ENCODE results near the gene NFE2L1. TPM values are rescaled to one million over a fixed set of nuclear protein-coding genes. Genes with fewer than 3 reads are reported as not detected.

The NFE2L1 gene
- total RNA-seq, 4 donors from 2014 or later, result 622 to 1,180 (median 1,000) TPM

DNA sequence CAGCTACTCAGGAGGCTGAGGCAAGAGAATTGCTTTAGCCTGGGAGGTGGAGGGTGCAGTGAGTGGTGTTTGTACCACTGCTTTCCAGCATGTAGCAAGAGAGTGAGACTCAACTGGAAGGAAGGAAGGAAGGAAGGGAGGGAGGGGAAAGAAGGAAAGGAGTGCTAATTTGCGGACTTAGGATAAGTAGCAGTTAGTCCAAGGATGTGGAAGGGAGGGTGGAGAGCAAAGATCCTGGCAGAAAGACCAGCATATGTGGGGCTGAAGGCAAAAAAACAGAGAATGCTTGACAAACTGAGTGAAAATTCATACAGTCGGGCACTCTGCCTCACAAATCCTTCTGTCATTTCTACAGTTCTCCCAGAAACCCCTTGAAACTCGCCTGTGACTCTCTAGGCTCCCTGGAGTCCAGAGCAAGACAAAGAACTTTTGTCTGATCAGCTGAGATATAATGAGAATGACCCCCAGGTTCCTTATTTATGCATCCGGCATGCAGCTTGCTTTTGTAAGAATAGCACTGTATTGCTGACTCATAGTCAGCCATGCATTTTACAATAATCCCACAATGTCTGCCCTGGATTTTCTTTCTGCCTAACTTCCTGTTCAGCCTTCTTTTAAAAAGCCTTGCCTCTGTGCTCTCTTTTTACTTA lies 45.8 kb upstream of the NFE2L1 start:
- in situ Hi-C loops (cut with MboI; ENCODE audit: low sequenced_read_pairs in 4 of 4) (no loop called here), intact Hi-C loops (cut with DNase I; ENCODE audit: low total_unique reads) (no loop called here)
- ATAC-seq (peak; percentile 62 to 66), DNase-seq (no peak)
- Histone ChIP-seq H3K4me1 (peaks cover 0 to 8% of the 10 kb centered on the region in 2 donors), H3K27ac (peak overlapping the region in 1 of 4 donors; percentile 29), H3K27me3 (peaks cover 0 to 2% (median 0%) of the 10 kb centered on the region in 3 donors), H3K4me3 (no peak overlapping the region), H3K9me3 (no peaks in the 10 kb centered on the region), H3K36me3 (no peaks in the 10 kb centered on the region)
- TF ChIP-seq, protein P1, sequence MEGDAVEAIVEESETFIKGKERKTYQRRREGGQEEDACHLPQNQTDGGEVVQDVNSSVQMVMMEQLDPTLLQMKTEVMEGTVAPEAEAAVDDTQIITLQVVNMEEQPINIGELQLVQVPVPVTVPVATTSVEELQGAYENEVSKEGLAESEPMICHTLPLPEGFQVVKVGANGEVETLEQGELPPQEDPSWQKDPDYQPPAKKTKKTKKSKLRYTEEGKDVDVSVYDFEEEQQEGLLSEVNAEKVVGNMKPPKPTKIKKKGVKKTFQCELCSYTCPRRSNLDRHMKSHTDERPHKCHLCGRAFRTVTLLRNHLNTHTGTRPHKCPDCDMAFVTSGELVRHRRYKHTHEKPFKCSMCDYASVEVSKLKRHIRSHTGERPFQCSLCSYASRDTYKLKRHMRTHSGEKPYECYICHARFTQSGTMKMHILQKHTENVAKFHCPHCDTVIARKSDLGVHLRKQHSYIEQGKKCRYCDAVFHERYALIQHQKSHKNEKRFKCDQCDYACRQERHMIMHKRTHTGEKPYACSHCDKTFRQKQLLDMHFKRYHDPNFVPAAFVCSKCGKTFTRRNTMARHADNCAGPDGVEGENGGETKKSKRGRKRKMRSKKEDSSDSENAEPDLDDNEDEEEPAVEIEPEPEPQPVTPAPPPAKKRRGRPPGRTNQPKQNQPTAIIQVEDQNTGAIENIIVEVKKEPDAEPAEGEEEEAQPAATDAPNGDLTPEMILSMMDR (IDR thresholded peaks at IDR 0.05 in 4 of 5, conservative IDR thresholded peaks at IDR 0.05 in 1 of 5), result no peak
- TF ChIP-seq POLR2A (IDR thresholded peaks at IDR 0.05), result no peak

DNA sequence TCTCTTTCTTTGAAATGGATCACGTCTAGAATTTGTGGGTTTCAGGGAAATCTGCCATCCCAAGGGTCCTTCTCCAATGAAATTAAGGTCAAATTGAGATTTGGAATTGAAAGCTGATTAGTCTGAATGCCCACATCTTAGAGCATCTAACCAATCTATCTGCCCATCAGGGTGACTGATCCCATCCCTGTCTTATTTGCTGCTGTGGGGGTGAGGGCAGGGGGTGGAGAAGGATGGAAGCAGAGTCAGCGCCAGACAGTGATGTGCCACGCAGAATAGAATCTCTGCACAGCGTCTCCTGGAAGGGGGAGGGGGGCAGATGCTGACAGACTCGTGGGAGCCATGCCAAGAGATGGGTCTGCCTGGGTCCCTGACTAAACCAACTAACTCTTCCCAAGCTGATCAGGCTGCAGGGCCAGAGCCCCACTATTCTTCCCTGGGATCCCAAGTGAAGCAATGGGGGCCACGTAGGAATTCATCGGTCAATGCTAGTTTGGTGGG lies 45.2 kb upstream of the NFE2L1 start:
- Histone ChIP-seq H3K27ac (no peak overlapping the region), H3K4me3 (no peak overlapping the region), H3K36me3 (no peaks in the 10 kb centered on the region), H3K27me3 (peaks cover 0 to 2% (median 2%) of the 10 kb centered on the region in 3 donors), H3K9me3 (no peaks in the 10 kb centered on the region), H3K4me1 (peaks cover 0 to 8% of the 10 kb centered on the region in 2 donors)
- DNase-seq, result no peak
- no peak for TF ChIP-seq POLR2A (IDR thresholded peaks at IDR 0.05)
- TF ChIP-seq, protein P1 (IDR thresholded peaks at IDR 0.05 in 4 of 5, conservative IDR thresholded peaks at IDR 0.05 in 1 of 5), result no peak
- in situ Hi-C loops (cut with MboI; ENCODE audit: low sequenced_read_pairs in 4 of 4) (no loop called here), intact Hi-C loops (cut with DNase I; ENCODE audit: low total_unique reads) (no loop called here)
- no peak for ATAC-seq

DNA sequence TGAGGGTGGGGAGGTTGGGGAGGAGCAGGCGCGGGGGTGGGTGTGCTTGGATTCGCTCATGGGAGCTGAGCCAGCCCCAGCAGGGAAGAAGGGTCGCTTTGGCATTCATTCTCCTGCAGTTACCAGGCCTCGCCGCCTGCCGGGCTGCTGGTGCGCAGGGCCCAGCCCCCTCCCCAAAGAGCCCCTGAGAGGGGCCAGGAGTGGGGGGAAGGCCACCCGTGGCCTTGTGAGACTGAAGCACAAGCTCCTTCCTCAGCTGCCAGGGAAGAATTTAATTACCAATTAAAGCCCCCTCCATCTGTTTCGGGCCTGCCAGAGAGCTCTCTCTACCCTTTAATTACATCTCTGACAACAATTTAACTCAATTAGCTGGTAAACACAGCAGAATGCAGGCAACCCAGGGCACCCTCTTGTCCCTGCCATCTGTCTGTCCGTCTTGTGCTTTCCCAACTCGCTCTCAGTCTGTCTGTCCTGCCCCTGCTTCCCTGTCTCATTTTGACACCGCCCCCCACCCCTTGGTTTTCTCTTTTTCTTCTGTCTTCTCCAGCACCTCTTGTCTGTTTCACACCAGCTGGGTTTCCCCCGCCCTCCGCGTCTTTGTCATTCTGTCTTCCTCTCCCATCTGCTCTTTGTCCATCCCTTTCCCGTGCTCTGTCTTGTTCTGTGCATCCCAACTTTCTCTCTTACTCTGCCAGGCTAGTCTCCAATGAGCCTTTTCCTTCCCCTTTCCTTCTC lies 44.6 kb upstream of the NFE2L1 start:
- Histone ChIP-seq H3K4me3 (no peak overlapping the region), H3K4me1 (peaks cover 0 to 8% of the 10 kb centered on the region in 2 donors), H3K27ac (no peak overlapping the region), H3K27me3 (peaks cover 0 to 7% (median 0%) of the 10 kb centered on the region in 3 donors), H3K36me3 (no peaks in the 10 kb centered on the region), H3K9me3 (no peaks in the 10 kb centered on the region)
- in situ Hi-C loops (cut with MboI; ENCODE audit: low sequenced_read_pairs in 4 of 4) (no loop called here), intact Hi-C loops (cut with DNase I; ENCODE audit: low total_unique reads) (no loop called here)
- TF ChIP-seq POLR2A (IDR thresholded peaks at IDR 0.05), result no peak
- TF ChIP-seq, protein P1 (IDR thresholded peaks at IDR 0.05 in 4 of 5, conservative IDR thresholded peaks at IDR 0.05 in 1 of 5), result no peak
- ATAC-seq (no peak), DNase-seq (no peak)

DNA sequence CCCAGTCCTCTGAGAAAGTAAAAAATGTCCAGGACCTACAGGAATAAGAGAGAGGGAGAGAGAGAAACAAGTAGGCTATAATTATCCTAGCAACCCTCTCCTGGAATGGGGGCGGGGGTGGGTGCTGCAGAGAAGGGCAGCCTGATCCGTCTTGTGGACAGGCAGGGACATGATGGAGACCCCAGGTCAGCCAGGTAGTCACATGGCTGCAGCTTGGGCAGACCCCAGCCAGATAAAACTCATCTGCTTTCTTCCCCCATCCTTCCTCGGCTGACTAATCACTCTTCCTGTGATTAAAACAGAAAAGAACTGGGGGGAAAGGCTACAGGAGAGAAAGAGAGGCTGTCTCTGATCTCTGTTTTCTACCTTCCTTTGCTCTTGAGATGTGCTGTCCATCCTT lies 43.2 kb upstream of the NFE2L1 start:
- TF ChIP-seq, protein P1 (IDR thresholded peaks at IDR 0.05 in 4 of 5, conservative IDR thresholded peaks at IDR 0.05 in 1 of 5), result no peak
- no peak for TF ChIP-seq POLR2A (IDR thresholded peaks at IDR 0.05)
- in situ Hi-C loops (cut with MboI; ENCODE audit: low sequenced_read_pairs in 4 of 4), result no loop called here
- H3K4me1 ChIP-seq, result peaks cover 0 to 8% of the 10 kb centered on the region in 2 donors

More for the DNA sequence above, 43.2 kb upstream of the NFE2L1 start:
- ATAC-seq (no peak), DNase-seq (no peak)
- Histone ChIP-seq H3K27me3 (peaks cover 0 to 11% (median 5%) of the 10 kb centered on the region in 3 donors), H3K36me3 (no peaks in the 10 kb centered on the region), H3K9me3 (no peaks in the 10 kb centered on the region), H3K4me3 (no peak overlapping the region), H3K27ac (no peak overlapping the region)
- intact Hi-C loops (cut with DNase I; ENCODE audit: low total_unique reads), result no loop called here
